GM21390 (cell line): ENCODE measurements around the gene USP2.

Source experiments
- ATAC-seq: cut with Tn5 transposase; IDR thresholded peaks from one replicate; pipeline ENCODE4 v1.9.1; 2021; ENCODE audit not compliant: unreplicated experiment

USP2 gene, protein sequence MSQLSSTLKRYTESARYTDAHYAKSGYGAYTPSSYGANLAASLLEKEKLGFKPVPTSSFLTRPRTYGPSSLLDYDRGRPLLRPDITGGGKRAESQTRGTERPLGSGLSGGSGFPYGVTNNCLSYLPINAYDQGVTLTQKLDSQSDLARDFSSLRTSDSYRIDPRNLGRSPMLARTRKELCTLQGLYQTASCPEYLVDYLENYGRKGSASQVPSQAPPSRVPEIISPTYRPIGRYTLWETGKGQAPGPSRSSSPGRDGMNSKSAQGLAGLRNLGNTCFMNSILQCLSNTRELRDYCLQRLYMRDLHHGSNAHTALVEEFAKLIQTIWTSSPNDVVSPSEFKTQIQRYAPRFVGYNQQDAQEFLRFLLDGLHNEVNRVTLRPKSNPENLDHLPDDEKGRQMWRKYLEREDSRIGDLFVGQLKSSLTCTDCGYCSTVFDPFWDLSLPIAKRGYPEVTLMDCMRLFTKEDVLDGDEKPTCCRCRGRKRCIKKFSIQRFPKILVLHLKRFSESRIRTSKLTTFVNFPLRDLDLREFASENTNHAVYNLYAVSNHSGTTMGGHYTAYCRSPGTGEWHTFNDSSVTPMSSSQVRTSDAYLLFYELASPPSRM

DNA sequence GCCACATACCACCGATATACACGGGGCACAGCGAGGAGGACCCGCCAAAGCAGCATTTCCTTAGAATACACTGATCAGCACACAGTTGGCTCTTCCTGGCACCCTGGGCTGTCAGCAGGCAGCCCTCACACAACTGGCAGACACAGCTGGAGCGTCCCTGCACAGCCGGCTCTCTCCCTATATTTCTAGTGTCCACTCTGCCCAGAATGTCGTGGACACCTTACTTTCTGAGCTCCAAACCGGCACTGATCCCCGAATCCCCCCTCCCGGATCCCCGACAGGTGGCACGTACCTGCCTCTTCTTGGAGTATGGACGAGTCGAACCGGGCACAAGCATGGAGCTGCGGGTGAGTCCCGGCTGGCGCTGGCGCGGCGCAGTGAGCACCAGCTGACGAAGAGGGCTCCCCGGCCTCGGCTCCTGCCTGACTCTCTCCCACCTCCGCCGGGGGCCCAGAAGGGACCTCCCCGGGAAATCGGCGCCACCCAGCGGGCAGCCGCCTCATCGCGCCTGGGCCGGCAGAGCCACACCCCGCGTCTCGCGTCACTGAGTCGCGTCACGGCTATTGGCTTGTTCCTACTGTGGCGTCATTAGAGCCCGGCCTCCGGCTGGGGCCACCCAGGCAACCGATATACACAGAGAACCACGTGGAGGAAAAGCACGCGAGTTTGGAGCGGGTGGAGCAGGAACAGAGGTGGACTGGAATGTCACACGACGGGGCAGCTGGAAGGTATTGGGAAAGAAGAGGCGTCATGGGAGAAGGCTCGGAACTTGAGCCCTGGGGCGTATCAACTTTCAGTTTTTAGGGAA lies at the start of gene USP2:
TSS of gene USP2 (minus strand) at position 510 of the 808 bp plus-strand sequence. CDS start 8,210 bp downstream, outside the sequence.
- peak; percentile 99 for ATAC-seq

DNA sequence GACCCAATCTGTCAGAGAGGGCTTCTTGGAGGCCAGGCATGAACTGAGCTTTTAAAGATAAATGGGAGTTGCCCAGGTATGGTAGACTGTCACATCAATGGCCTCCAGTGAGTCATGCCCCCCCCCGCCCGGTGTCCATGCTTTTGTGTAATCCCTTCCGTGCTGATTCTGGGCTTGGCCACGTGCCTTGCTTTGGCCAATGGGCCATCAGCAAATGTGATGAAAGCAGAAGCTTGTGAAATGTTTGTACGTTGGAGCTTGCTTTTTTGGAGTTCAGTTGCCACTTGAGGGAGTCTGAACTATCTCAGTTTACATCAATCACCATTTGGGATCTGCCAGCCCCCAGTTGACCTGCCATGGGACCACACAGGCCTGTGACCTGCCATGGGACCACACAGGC lies 45.8 kb upstream of the USP2 start:
- no peak for ATAC-seq

DNA sequence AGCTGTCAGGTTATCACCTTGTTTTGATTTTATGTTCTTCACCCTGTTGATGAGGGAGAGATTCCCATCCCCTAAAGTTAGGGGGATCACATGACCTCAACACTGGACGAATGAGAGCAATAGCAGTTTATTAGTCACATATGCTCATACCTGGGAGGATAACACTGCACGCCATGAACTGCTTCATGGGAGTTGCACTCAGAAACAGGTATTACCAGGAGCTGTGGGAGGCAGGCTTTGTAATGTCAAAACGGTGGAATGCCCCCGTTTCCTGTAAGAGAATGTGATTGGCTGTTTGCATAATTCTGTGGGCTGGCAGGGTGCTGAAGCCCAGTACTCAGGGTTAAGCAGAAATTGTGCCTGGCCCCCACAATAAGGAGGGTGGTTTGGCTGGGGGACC lies 44.7 kb upstream of the USP2 start:
- ATAC-seq, result no peak

DNA sequence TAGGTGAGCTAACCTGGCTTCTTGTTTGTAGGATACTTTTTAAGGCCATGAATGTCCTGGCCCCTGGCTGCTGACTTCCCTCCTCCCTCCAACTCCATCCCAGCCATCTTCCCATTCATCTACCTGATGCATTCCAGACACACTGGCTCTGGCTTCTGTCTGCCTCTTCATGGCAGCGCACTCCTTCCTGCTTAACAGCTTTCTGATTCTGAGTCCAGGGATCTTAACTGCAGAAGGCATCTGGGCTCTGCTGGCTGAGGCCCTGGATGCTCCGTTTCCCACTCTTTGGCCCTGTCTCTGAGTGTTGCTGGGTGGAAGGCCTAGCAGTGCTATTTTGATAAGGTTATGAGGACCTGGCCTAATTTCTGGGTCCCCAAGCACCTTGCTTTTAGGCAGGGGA lies 43.3 kb upstream of the USP2 start:
- no peak for ATAC-seq

DNA sequence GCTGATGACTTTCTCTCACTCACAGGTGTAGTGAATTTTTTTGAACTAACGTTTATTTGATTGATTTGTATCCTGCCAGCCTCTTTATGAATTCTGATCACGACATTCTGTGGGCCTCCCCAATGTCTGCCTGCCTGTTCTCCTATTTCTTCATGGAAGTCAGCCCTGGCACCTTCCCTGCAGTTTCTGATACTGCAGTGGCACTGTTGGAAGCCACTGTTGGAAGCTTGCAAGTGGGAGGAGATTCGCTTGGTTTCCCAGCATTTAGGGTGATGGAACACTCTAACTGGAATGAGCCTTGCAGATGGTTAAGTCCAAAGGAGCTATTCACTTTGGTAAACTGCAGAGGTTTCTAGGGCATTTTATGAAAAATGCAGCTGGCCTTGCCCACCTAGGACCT lies 42.8 kb upstream of the USP2 start:
- no peak for ATAC-seq

DNA sequence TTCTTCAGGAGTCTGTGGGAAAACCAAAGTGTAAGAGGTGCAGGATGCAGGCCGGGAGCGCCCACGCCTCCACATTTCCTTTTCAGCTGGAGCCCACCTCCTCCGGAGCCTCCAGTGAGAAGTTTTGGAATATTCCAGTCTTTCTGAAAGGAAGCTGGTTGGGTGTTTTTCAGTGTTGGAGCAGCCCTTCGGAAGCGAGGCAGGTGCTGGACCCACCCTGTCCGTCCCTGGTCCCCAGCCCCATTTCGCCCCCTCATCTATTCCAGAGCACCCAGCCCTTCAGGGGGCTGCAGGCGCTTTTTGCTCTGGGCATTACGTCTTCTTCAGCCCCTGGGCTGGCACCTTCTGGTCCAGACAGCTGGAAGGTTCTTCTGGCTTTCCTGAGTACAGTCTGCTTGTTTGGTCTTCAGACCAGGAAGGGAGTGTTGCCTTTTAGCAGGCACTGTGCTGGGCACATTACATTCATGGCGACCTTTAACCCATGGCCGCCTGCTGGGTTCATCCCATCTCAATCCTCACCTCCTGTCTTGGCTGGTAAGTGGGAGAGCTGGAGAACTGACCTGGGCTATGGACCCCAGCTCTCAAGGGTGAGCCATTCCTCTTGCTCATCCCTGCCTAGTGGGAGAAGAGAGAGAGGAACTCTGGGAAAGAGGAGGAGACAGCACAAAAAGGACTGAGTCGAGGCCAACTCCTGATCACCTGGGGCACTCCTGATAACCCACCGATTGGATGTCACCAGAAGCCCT lies 42.2 kb upstream of the USP2 start:
- ATAC-seq, result no peak

GRCh38 chr11:119422809-119423508 lies 41.5 kb upstream of the USP2 start, which contains the start of gene THY1:
Gene THY1, minus strand, starts transcription at chr11:119423172. Its CDS starts 2,267 bp downstream, at chr11:119420905.
- ATAC-seq, result no peak

GRCh38 chr11:119421941-119422808 lies 40.7 kb upstream of the USP2 start:
- no peak for ATAC-seq

DNA sequence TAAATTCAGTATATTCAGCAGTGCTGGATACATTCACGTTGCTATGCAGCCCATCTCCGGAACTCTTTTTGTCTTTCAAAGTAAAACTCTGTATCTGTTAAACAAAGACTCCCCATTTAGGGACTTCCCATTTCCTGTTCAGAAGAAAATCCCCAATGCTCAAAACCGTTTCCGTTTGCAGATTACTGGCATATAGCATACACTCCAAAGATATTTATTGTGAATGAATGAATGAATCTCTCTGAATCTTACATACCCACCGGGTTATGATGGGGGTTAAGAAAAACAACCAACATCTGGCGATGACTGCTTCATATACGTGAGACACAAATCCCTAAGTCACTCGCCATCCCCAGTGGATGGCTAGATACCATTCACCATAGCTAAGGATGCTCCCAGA lies 39.9 kb upstream of the USP2 start:
- ATAC-seq, result no peak

DNA sequence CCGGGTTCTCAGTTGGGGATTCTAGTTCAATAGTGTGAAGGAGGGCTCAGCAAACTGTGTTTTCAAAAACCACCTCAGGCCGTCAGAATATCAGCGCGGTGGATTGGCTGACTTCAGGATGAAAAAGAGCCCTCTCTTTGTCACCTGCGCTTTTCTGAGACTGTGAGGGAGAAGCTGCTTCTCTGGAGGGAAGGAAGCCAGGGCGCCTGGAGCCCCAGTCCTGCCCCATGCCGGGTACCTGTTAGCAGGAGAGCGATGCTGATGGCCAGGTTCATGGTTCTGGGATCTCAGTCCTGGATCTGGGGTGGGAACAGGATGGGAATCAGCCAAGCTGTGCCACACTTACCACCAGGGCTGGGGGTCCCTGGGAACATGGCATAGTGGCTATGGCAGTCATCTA lies 39.1 kb upstream of the USP2 start:
- ATAC-seq, result no peak

DNA sequence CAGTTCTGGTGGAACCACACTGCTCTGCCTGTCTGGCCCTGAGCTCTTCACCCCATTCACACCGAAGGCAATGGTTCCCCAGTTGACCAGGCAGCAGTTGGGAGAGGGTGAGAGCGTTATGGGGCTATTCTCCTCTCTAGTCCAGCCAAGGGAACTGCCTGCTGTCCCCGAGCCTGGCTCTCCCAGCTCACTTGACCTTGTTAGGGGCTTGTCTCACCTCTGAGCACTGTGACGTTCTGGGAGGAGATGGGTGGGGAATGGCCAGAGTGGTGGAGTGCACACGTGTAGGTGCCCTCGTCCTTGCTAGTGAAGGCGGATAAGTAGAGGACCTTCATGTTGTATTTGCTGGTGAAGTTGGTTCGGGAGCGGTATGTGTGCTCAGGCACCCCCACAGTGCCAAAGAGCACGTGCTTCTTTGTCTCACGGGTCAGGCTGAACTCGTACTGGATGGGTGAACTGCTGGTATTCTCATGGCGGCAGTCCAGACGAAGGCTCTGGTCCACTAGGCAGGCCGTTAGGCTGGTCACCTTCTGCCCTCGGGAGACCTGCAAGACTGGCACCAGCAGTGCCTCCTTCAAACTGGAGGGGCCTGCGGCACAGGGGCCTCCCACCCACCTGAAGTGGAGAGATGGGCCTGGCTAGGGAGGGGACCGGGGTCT lies 38.5 kb upstream of the USP2 start:
- no peak for ATAC-seq

DNA sequence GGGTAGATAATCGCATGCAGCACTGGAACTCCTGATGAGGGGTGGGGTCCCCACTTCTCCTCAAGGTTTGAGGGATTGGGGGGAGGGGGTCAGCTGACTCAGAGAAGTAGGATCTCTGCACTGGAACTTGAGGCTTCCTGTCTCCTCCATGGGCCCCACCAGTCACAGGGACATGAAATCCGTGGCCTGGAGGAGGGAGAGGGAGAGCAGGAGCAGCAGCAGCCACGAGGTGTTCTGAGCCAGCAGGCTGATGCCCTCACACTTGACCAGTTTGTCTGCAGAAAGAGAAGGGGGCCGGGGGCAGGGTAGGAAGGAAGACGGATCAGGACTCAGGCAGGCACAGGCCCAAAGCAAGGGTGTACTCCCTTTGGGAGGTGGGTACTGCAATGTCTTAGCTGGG lies 37.8 kb upstream of the USP2 start:
- no peak for ATAC-seq

GRCh38 chr11:119418759-119419158 lies 37.3 kb upstream of the USP2 start:
- no peak for ATAC-seq

DNA sequence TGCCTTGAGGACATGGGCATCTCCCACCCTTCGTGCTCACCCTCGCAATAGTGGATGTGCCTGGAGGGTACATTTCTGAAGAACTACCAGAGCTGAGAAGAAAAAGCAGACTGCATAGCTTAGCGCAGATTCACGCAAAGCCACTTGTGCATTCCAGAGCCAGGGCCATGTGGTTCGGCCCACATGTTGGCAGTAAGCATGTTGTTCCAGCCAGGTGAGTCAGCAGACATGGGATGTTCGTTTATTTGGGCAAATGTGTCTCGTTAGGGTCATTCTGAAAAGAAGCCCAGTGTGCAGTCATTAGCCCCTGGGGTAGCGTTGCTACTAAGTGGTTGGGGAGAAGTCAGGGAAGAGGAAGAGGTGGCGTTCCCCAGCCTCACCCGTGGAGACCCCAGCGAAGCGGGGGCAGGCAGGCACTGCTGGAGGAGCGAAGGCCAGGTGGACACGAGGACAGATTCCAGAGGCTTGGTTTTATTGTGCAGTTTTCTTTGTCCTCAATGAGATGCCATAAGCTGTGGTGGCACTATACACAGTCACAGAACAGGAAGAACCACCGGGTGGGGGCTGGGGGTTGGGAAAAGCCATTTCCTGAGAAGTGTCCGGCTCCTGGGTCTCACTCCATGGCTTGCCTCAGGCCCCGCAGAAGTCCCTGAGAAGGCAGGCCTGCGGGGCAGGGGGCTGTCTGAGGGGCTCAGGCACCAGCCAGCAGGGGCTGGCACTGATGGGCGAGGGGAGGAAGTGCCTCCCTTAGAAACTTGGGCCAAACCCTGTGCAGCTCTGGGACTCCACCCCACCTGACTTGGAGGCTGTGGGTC lies 36.4 kb upstream of the USP2 start:
- ATAC-seq, result no peak

- ATAC-seq, result no peak
Measured at GRCh38 chr11:119416606-119417580, 35.4 kb upstream of the USP2 start.

DNA sequence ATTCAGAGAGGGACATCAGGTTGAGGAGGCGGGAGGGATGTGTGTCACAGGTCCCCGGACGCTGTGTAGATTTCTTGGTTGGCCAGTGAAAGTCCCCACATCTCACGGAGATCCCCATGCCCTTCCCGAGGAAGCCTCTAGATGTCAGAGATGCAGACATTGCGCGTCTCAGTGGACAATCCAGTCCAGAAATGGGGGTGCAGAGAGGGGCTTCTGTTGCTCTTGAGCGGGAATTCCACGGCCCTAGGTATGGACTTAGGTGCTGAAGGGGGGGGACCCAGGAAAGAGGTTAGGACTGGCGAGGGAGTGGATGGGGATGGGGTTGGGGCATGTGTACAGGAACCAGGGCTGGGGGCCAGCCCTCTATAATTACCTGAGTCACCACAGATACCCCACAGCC lies 34.5 kb upstream of the USP2 start:
- ATAC-seq, result no peak

GRCh38 chr11:119415517-119415916 lies 34.0 kb upstream of the USP2 start:
- ATAC-seq, result no peak
